22Rv1 (cell line): ENCODE results near the gene HSPB2.

Experiments used
- H3K27ac ChIP-seq: fragments of 450-650 bp; 2 replicates; pipeline ENCODE4 v1.5.1; 2017
- ZFX ChIP-seq: fragments of 450-650 bp; IDR thresholded peaks from 2 replicates; pipeline ENCODE4 v1.6.1; 2017; ENCODE audit warnings: antibody characterized with exemption, borderline replicate concordance
- TF ChIP-seq, protein P1 (sequence below): fragments of 450-650 bp; IDR thresholded peaks from 2 replicates; pipeline ENCODE4 v1.5.1; 2017; ENCODE audit warnings: mild to moderate bottlenecking

HSPB2 gene

DNA sequence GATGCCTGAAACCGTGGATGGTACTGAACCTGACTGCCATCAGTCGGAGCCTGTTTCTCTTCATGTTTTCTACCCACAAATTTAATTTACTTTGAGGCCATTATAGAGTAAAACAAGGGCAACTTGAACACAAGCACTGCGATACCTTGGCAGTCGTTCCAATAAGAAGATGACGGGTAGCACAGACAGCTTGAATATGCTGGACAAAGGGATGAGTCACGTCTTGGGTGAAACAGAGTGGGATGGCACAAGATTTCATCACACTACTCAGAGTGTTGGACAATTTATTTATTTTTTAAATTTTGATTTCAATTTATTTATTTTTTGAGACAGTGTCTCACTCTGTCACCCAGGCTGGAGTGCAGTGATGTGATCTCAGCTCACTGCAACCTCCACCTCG, 30.3 kb downstream of the HSPB2 start:
- H3K27ac ChIP-seq = no peak overlapping the region
- no peak for TF ChIP-seq ZFX
- TF ChIP-seq, protein P1, sequence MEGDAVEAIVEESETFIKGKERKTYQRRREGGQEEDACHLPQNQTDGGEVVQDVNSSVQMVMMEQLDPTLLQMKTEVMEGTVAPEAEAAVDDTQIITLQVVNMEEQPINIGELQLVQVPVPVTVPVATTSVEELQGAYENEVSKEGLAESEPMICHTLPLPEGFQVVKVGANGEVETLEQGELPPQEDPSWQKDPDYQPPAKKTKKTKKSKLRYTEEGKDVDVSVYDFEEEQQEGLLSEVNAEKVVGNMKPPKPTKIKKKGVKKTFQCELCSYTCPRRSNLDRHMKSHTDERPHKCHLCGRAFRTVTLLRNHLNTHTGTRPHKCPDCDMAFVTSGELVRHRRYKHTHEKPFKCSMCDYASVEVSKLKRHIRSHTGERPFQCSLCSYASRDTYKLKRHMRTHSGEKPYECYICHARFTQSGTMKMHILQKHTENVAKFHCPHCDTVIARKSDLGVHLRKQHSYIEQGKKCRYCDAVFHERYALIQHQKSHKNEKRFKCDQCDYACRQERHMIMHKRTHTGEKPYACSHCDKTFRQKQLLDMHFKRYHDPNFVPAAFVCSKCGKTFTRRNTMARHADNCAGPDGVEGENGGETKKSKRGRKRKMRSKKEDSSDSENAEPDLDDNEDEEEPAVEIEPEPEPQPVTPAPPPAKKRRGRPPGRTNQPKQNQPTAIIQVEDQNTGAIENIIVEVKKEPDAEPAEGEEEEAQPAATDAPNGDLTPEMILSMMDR = no peak

DNA sequence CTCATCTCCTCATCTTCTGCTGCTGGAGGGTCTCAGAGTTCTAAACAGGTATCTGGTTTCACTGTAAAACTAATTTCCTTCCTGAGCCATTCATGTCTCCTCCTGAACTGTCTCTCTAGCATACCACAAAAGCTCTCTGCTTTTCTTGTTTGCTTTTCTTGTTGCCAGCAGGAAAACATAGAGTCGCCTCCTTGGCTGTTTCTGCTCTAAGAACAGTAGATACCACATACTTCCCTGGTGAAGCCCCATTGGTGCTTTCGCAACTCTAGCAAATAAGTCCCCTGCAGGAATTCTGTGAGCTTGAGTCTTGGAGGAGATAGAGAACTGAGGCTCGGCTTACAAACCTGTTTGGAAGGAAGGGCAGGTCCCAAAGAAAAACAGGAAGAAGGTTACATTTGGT, 31.6 kb downstream of the HSPB2 start:
- no peak for TF ChIP-seq ZFX
- TF ChIP-seq, protein P1 = no peak
- H3K27ac ChIP-seq = no peak overlapping the region

DNA sequence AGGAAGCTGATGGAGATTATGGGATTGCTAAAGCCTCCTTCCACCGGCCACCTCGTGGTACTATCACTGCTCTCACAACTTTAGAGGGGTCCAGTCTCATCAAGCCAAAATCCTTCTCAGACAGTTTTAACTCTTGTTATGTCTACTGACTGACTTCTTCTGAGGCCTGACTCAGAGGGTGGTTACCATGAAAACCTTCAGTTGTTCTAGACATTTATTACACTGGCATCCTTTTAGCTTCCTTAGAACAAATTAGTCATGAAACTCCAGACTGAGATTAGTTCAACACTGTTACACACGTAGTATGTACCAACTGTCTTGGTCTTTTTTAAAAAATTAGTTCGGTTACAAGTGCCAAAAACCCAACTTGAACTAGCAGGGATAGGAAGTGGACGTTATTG, 32.1 kb downstream of the HSPB2 start:
- no peak overlapping the region for H3K27ac ChIP-seq

DNA sequence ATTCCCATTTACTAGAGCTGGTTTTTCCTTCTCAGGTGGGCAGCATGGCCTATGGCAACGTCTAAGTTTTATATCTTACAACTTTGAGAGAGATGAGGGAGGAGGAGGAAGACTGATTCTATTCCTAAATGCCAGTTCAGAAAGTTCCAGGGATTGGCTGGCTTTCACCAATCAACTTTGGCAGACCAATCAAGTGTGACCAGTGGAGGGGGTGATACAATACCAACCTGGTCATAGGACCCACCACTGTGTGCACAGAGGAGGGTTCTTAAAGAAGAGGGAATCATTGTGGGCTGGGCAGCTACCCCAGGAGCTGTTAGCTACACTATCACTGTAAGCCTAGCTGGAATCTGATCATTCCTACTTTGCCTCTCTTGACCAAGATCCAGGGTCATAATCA, 32.7 kb downstream of the HSPB2 start:
- H3K27ac ChIP-seq = no peak overlapping the region
- TF ChIP-seq, protein P1 = no peak
- no peak for TF ChIP-seq ZFX

More for the DNA sequence above, 32.1 kb downstream of the HSPB2 start:
- TF ChIP-seq ZFX = no peak
- TF ChIP-seq, protein P1 = no peak

DNA sequence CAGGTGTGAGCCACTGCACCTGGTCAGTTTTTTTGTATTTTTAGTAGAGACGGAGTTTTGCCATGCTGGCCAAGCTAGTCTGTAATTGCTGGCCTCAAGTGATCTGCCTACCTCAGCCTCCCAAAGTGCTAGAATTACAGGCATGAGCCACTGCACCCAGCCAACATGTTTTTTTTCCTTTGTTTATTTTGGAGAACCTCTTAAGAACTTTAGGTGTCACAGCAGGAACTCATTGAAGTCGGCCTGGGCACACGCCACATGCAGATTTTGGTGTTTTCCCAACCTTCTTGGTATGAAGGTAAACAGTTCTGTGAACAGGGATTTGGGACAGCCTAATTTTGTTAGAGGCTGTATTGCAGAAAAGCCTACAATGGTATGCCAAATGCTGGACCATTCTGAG, 34.0 kb downstream of the HSPB2 start:
- TF ChIP-seq, protein P1 = no peak
- no peak for TF ChIP-seq ZFX
- H3K27ac ChIP-seq = no peak overlapping the region

DNA sequence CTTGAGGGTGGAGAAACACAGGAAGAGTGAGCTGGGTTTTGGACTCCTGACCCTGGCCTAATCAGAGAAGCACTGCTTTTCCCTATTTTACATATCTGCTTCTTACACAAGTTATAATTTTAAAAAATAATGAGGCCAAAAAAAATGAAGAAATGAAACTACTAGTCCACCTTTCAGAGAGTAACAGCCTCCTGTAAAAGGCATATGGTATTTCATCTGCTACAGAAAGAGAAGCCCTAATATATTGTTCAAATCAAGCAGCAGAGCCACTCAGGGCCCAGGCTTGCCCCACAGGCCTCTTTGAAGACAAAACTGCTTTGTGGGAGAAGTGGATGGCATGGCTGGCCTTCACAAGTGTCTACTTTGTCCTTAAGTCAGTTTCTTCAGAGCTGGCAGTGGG, 34.6 kb downstream of the HSPB2 start:
- no peak overlapping the region for H3K27ac ChIP-seq
- TF ChIP-seq, protein P1 = no peak
- no peak for TF ChIP-seq ZFX

DNA sequence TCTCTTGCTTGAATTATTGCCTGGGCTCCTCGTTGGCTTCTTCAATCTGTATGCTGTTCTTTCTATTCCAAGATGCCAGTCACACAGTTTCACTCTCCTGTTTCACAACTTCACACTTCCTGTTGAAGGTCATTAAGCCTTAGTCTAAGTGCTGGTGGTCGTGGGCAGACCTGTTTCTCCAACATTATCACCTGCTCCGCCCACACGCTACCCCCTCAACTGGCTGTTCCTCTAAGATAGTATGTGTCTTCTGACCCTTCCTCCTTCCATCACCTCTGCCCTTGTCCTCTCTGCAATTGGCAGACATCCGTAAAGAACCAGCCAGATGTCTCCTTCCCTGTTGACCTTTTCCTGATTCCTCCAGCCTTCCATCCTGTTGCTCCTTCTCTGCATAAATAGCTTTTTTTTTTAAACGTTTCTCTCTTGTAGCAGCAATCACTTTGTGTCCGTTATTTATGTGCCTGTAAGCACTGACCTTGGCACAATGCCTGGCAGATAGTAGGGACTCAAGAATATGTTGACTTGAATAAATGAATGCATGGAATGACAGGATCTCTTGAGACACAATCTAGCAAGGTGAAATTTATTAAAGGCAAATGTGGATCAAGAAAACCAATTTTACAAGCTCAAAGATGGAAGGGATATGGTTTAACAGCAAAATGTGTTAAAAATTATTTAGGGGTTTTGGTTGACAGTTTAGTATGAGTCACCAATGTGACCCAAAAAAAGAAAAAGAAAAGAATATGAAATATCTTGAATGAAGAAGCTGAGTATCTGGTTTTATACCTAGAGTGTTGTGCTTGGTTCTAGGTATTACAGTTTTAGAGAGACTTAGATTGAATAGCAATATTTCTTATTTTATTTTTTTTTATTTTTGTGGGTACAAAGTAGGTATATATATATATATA, 37.2 kb downstream of the HSPB2 start:
- TF ChIP-seq, protein P1 = no peak
- no peak for TF ChIP-seq ZFX
- no peak overlapping the region for H3K27ac ChIP-seq
